H1 (cell line): Measurements from ENCODE around the gene SEMG2. TPM values are rescaled to one million over a fixed set of nuclear protein-coding genes. Genes with fewer than 3 reads are reported as not detected.

Source experiments
- CTCF ChIA-PET: fragments of 300-600 bp; sonication (Branson Sonifier 250); formaldehyde crosslinking; loops from one replicate; lab custom pipeline; 2021; ENCODE audit not compliant: partially characterized antibody; lab: Charles Lee
- POLR2A ChIA-PET: fragments of 300-600 bp; sonication (Branson Sonifier 250); formaldehyde crosslinking; loops from one replicate; lab custom pipeline; 2021; ENCODE audit warnings: inconsistent platforms; ENCODE audit not compliant: partially characterized antibody; lab: Charles Lee
- DNase-seq, 2 experiments: peaks; one replicate each; pipeline versions ENCODE4 v3.0.0 to v3.0.0-alpha.2; 2010 to 2022; ENCODE audit warnings: low spot score in 2 of 2, low read depth in 1 of 2, mixed read lengths in 1 of 2
- FAIRE-seq: peaks from 2 replicates; lab custom pipeline; 2011; peaks lifted over from hg19 to GRCh38; lab: Jason Lieb, UNC
- H2AFZ ChIP-seq: 2 replicates; pipeline ENCODE4 v1.8.1; 2012; ENCODE audit warnings: low read length, inconsistent platforms
- H2AK5ac ChIP-seq: 2 replicates; pipeline ENCODE4 v1.6.1; 2013; ENCODE audit warnings: low read depth, low read length
- H2BK120ac ChIP-seq: replicated peaks from 2 replicates; pipeline ENCODE3; 2013; ENCODE audit warnings: low read depth, low read length, inconsistent platforms
- H2BK12ac ChIP-seq: 2 replicates; pipeline ENCODE4 v1.6.1; 2013; ENCODE audit warnings: low read depth, low read length
- H2BK15ac ChIP-seq: 2 replicates; pipeline ENCODE4 v1.6.1; 2013; ENCODE audit warnings: low read length
- H2BK20ac ChIP-seq: 2 replicates; pipeline ENCODE4 v1.6.1; 2013; ENCODE audit warnings: low read length
- H2BK5ac ChIP-seq: 2 replicates; pipeline ENCODE4 v1.6.1; 2013; ENCODE audit warnings: low read depth, low read length
- H3K14ac ChIP-seq: 2 replicates; pipeline ENCODE4 v1.6.1; 2013; ENCODE audit warnings: inconsistent platforms; ENCODE audit not compliant: insufficient read length
- H3K18ac ChIP-seq: 2 replicates; pipeline ENCODE4 v1.6.1; 2013; ENCODE audit warnings: low read length; ENCODE audit errors: extremely low read depth
- H3K23ac ChIP-seq: 2 replicates; pipeline ENCODE4 v1.6.1; 2013; ENCODE audit warnings: inconsistent platforms; ENCODE audit not compliant: insufficient read length
- H3K23me2 ChIP-seq: 2 replicates; pipeline ENCODE4 v1.6.1; 2013; ENCODE audit warnings: low read depth, low read length
- H3K27ac ChIP-seq: 2 replicates; pipeline ENCODE4 v1.6.1; 2011; ENCODE audit warnings: low read depth, low read length, inconsistent platforms
- H3K27me3 ChIP-seq, 4 experiments: replicated peaks in 1 of 4; 1 replicate in 1 of 4; 2 replicates in 3 of 4; pipeline versions ENCODE4 v1.6.1 to v1.8.1; 2011 to 2013; ENCODE audit warnings: low read length in 3 of 4, mild to moderate bottlenecking in 3 of 4, inconsistent platforms in 2 of 4, mixed read lengths in 2 of 4, moderate library complexity in 1 of 4; ENCODE audit not compliant: control insufficient read depth in 3 of 4, insufficient read depth in 3 of 4; ENCODE audit errors: extremely low read depth in 1 of 4
- H3K36me3 ChIP-seq, 4 experiments: 2 replicates each; pipeline versions ENCODE4 v1.6.1 to v1.8.1; 2011 to 2013; ENCODE audit warnings: mild to moderate bottlenecking in 4 of 4, low read length in 3 of 4, moderate library complexity in 2 of 4, control low read depth in 1 of 4, inconsistent platforms in 1 of 4; ENCODE audit not compliant: insufficient read depth in 4 of 4, control insufficient read depth in 2 of 4
- H3K4ac ChIP-seq: replicated peaks from 2 replicates; pipeline ENCODE3; 2013; ENCODE audit warnings: low read length, low read depth, mixed read lengths, inconsistent platforms; ENCODE audit not compliant: insufficient read length
- H3K4me1 ChIP-seq, 4 experiments: replicated peaks in 1 of 4; 1 replicate in 1 of 4; 2 replicates in 3 of 4; pipeline versions ENCODE4 v1.6.1 to v1.8.1; 2011 to 2013; ENCODE audit warnings: low read length in 3 of 4, inconsistent platforms in 2 of 4, mixed read lengths in 1 of 4; ENCODE audit not compliant: insufficient read depth in 4 of 4, control insufficient read depth in 3 of 4
- H3K4me2 ChIP-seq, 2 experiments: 2 replicates each; pipeline versions ENCODE4 v1.6.1 to v1.8.1; 2011 to 2013; ENCODE audit warnings: low read depth in 2 of 2, low read length in 2 of 2, control low read depth in 1 of 2, inconsistent platforms in 1 of 2, mild to moderate bottlenecking in 1 of 2; ENCODE audit not compliant: insufficient read depth in 1 of 2
- H3K4me3 ChIP-seq, 4 experiments: fragments of 200-600, 300-600 bp in 1 of 4; sonication (generic), shearing (Covaris generic), sonication (Bioruptor Twin) in 1 of 4; 2 replicates each; pipeline versions ENCODE4 v1.5.1 to v1.8.1; 2011 to 2016; ENCODE audit warnings: low read length in 4 of 4, low read depth in 3 of 4, control low read depth in 2 of 4, inconsistent platforms in 2 of 4, mild to moderate bottlenecking in 2 of 4, mixed read lengths in 1 of 4, moderate library complexity in 1 of 4; ENCODE audit not compliant: insufficient read depth in 2 of 4; ENCODE audit errors: extremely low read depth in 1 of 4
- H3K56ac ChIP-seq: replicated peaks from 2 replicates; pipeline ENCODE3; 2013; ENCODE audit warnings: low read depth, mild to moderate bottlenecking, mixed read lengths, low read length, inconsistent platforms; ENCODE audit not compliant: insufficient read length
- H3K79me1 ChIP-seq: 2 replicates; pipeline ENCODE4 v1.6.1; 2013; ENCODE audit warnings: low read depth, low read length, control low read depth
- H3K79me2 ChIP-seq, 2 experiments: 2 replicates each; pipeline versions ENCODE4 v1.6.1 to v1.8.1; 2012 to 2013; ENCODE audit warnings: low read length in 2 of 2, mild to moderate bottlenecking in 2 of 2, inconsistent platforms in 1 of 2; ENCODE audit not compliant: insufficient read depth in 2 of 2, control insufficient read depth in 1 of 2
- H3K9ac ChIP-seq, 4 experiments: replicated peaks in 1 of 4; 1 replicate in 1 of 4; 2 replicates in 3 of 4; pipeline versions ENCODE4 v1.6.1 to v1.8.1; 2011 to 2013; ENCODE audit warnings: low read depth in 3 of 4, low read length in 3 of 4, control low read depth in 2 of 4, mild to moderate bottlenecking in 2 of 4, moderate library complexity in 2 of 4, inconsistent platforms in 1 of 4; ENCODE audit errors: extremely low read depth in 1 of 4
- H3K9me3 ChIP-seq, 2 experiments: 2 replicates each; pipeline versions ENCODE4 v1.6.1 to v1.8.1; 2012 to 2013; ENCODE audit warnings: mild to moderate bottlenecking in 2 of 2, moderate library complexity in 2 of 2, control low read depth in 1 of 2, inconsistent platforms in 1 of 2, low read depth in 1 of 2, low read length in 1 of 2, mixed read lengths in 1 of 2; ENCODE audit not compliant: insufficient read depth in 2 of 2
- H4K20me1 ChIP-seq, 2 experiments: replicated peaks in 1 of 2; 2 replicates each; pipeline versions ENCODE3 to v1.8.1; 2011 to 2013; ENCODE audit warnings: inconsistent platforms in 2 of 2, low read length in 2 of 2, mild to moderate bottlenecking in 1 of 2; ENCODE audit not compliant: insufficient read depth in 2 of 2, control insufficient read depth in 1 of 2
- H4K5ac ChIP-seq: 2 replicates; pipeline ENCODE4 v1.6.1; 2013; ENCODE audit warnings: low read length, low read depth, mixed read lengths, inconsistent platforms; ENCODE audit not compliant: insufficient read length
- H4K8ac ChIP-seq: 2 replicates; pipeline ENCODE4 v1.8.0; 2013; ENCODE audit warnings: mild to moderate bottlenecking, moderate library complexity, low read length, inconsistent platforms; ENCODE audit not compliant: insufficient read depth; ENCODE audit errors: extremely low read depth
- H4K91ac ChIP-seq: replicated peaks from 2 replicates; pipeline ENCODE3; 2013; ENCODE audit warnings: low read length, mixed read lengths, inconsistent platforms; ENCODE audit not compliant: insufficient read length
- RAD21 ChIP-seq, 2 experiments: IDR thresholded peaks in 1 of 2; conservative IDR thresholded peaks in 1 of 2; 2 replicates each; pipeline ENCODE4 v1.6.1; 2011; ENCODE audit warnings: low read depth in 2 of 2, low read length in 2 of 2, improper control_type of control experiment in 1 of 2, inconsistent platforms in 1 of 2, mild to moderate bottlenecking in 1 of 2, moderate library complexity in 1 of 2
- WGBS, 2 experiments: shearing (Covaris generic) in 1 of 2; methylation state at CpG; one replicate each; pipeline versions ENCODE4 v1.1.6 to v1.1.7; 2013 to 2015; ENCODE audit warnings: low lambda C conversion rate in 2 of 2, mixed read lengths in 2 of 2, inconsistent platforms in 1 of 2, low coverage in 1 of 2, missing lambda C conversion rate in 1 of 2; ENCODE audit not compliant: insufficient replicate concordance in 2 of 2, insufficient coverage in 1 of 2, insufficient read length in 1 of 2; ENCODE audit errors: extremely low coverage in 1 of 2, missing lambda C conversion rate in 1 of 2; 5-methylcytosine and 5-hydroxymethylcytosine counted together
- polyA plus RNA-seq, 7 experiments: library from polyadenylated mRNA; depleted of rRNA in 3 of 7; stranded (reverse) in 5 of 7; unstranded in 2 of 7; fragments of >200 nt in 5 of 7; fragments of 200-250 nt in 2 of 7; gene quantifications; 1 replicate in 5 of 7; 2 replicates in 1 of 7; 4 replicates in 1 of 7; pipeline versions ENCODE4 v1.2.1 to v1.2.3, GENCODE V29; 2011 to 2013; ENCODE audit warnings: missing spikeins in 2 of 7, mixed read lengths in 2 of 7
- total RNA-seq: library from RNA; stranded (reverse); fragmentation: NEBNext Ultra II Directional; extraction: Animal tissue kit (Norgen Biotek cat#: 25700); gene quantifications from 2 replicates; pipeline ENCODE4 v1.2.1, GENCODE V29; 2021

Gene SEMG2
- total and polyA plus RNA-seq, 2 of the 8 experiments (the other 6 are each of a cell fraction or from before 2014, with no cell fraction given) = not detected

DNA sequence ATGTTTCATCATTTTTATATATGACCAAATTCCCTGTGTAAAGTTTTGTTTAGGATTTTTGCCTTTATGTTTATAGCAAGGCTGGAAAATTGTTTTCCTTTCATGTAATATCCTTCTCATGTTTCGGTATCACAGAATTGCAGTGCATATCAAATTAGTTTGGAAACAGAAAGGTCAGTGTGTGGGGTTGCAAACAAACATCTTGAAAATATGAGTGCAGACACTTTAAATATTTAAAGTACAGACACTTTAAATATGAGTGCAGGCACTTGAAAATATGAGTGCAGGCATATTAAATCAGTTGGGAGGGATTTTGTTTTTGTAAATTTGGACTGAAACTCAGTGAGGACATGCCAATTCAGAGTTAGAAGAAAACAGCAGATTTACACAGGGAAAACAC is 26.7 kb downstream of the SEMG2 start:
- POLR2A ChIA-PET = no interaction called here
- 85% methylated on average over 1 of the region's 1 CpG; no CpG with 5 or more reads in 1 of the 2 experiments for WGBS, 2 experiments
- H3K27ac ChIP-seq = no peak overlapping the region
- no peak for TF ChIP-seq RAD21 (IDR thresholded peaks at IDR 0.05 in 1 of 2, conservative IDR thresholded peaks at IDR 0.05 in 1 of 2; ENCODE audit: low read depth in 2 of 2, low read length in 2 of 2)

More for the DNA sequence above, 26.7 kb downstream of the SEMG2 start:
- Histone ChIP-seq H4K91ac (no peak overlapping the region), H3K79me1 (no peaks in the 10 kb centered on the region), H3K14ac (no peak overlapping the region), H4K8ac (no peak overlapping the region), H4K5ac (no peak overlapping the region), H3K56ac (no peak overlapping the region), H3K18ac (no peak overlapping the region), H2BK120ac (no peak overlapping the region), H2AK5ac (no peak overlapping the region), H3K9me3 (no peaks in the 10 kb centered on the region), H3K4me1 (no peaks in the 10 kb centered on the region), H2BK20ac (no peak overlapping the region), H3K4me2 (no peak overlapping the region), H3K23ac (no peak overlapping the region), H3K36me3 (no peaks in the 10 kb centered on the region), H3K27me3 (peaks cover 0 to 2% (median 0%) of the 10 kb centered on the region in 4 experiments; a peak in 3 of 7 replicates), H4K20me1 (no peaks in the 10 kb centered on the region), H2AFZ (no peak overlapping the region), H3K9ac (no peak overlapping the region), H3K4me3 (no peak overlapping the region), H3K79me2 (no peaks in the 10 kb centered on the region), H2BK5ac (no peak overlapping the region), H2BK12ac (no peak overlapping the region), H2BK15ac (no peak overlapping the region), H3K23me2 (no peaks in the 10 kb centered on the region), H3K4ac (no peak overlapping the region)
- CTCF ChIA-PET = no interaction called here
- DNase-seq (no peak), FAIRE-seq (no peak)
